ENCODE measurements around the gene ELAPOR1.

Gene ELAPOR1

DNA sequence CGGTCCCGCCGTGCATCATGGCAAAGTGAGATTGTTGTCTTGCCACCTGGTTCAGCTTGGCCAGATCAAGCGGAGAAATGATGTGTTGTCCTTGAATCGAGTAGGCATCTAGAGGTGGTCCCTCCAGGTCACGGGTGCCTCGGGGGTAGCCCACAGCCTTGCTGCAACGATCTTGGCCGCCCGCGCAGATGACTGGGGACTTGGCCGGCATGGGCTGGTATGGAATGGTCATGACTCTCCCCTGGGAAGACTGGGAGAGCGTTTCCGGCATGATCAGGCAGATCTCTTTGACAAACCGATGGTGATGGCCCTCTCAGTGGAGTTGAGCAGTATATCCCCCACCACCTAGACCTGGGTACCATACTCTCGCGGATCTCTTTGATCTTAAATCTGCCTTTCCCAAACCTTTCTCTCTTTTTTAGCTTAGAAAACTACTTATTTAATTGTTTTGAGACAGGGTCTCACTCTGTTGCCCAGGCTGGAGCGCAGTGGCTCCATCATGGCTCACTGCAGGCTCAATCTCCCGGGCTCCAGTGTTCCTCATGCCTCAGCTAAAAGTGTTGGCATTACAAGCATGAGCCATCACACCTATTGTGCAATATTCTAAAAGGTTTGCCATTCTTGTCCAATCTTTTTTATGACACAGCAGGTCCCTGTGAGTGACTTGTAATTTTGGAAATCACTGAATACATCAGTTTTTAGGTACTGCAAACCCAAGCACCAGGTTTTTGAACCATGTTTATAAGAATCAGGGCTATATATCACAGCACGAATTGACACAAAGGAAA is 9.4 kb upstream of the ELAPOR1 start:
- Histone ChIP-seq H3K36me3 (ENCODE audit: control insufficient read depth, low read depth, low read length) (peaks cover 3% of the 10 kb centered on the region), H3K4me3 (ENCODE audit: low read length) (no peak overlapping the region), H3K9me3 (ENCODE audit: control insufficient read depth, low read depth, low read length) (no peaks in the 10 kb centered on the region), H3K27me3 (ENCODE audit: control insufficient read depth, insufficient read depth, low read length) (no peaks in the 10 kb centered on the region), H3K4me1 (ENCODE audit: control insufficient read depth, low read depth, low read length) (peaks cover 4% of the 10 kb centered on the region), H3K9ac (ENCODE audit: low read length) (no peak overlapping the region), H3K27ac (ENCODE audit: low read length) (no peak overlapping the region)

DNA sequence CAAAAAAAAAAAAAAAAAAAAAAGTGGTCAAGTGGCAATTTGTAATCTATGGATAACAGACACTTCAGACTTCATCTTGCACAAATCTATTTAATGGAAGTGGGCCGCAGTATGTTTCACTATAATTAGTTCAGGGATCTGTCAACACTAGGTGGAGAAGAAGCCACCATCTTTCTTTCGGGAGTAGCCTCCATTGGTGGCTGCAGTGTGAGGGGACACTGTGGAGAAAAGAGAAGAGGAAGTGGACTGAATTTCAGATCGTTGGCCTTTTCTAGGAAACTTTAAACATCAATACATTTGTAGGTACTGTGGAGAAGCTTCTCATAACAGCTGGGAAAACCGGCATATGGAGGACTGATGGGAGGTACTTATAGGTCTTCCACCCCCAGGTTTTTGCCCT is 8.0 kb upstream of the ELAPOR1 start:
- Histone ChIP-seq H3K4me1 (ENCODE audit: control insufficient read depth, low read depth, low read length) (peaks cover 4% of the 10 kb centered on the region), H3K9ac (ENCODE audit: low read length) (no peak overlapping the region), H3K27ac (ENCODE audit: low read length) (no peak overlapping the region), H3K4me3 (ENCODE audit: low read length) (no peak overlapping the region), H3K9me3 (ENCODE audit: control insufficient read depth, low read depth, low read length) (no peaks in the 10 kb centered on the region), H3K27me3 (ENCODE audit: control insufficient read depth, insufficient read depth, low read length) (peaks cover 12% of the 10 kb centered on the region), H3K36me3 (ENCODE audit: control insufficient read depth, low read depth, low read length) (peaks cover 3% of the 10 kb centered on the region)

DNA sequence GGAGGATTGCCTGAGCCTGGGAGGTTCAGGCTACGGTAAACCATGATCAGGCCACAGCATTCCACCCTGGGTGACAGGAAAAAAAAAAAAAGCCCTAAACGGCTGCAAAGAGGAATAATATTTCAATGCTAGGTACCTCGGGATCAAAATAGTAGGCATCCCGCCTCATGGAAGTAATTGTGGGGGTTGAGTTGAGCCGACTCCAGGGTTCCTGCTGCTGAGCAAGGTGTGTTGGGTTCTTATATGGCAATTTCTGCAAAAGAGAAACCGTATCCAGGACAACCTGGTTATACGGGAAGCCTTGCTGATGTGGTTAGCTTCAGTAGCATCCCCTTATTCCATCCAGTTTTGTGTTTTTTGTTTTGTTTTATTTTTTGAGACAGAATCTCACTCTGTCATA is 6.1 kb upstream of the ELAPOR1 start:
- H3K27me3 ChIP-seq (ENCODE audit: control insufficient read depth, insufficient read depth, low read length): peaks cover 29% of the 10 kb centered on the region
- H3K36me3 ChIP-seq (ENCODE audit: control insufficient read depth, low read depth, low read length): no peaks in the 10 kb centered on the region
- H3K27ac ChIP-seq (ENCODE audit: low read length): no peak overlapping the region
- H3K4me1 ChIP-seq (ENCODE audit: control insufficient read depth, low read depth, low read length): no peaks in the 10 kb centered on the region
- H3K4me3 ChIP-seq (ENCODE audit: low read length): no peak overlapping the region
- no peaks in the 10 kb centered on the region for H3K9me3 ChIP-seq (ENCODE audit: control insufficient read depth, low read depth, low read length)
- H3K9ac ChIP-seq (ENCODE audit: low read length): no peak overlapping the region

DNA sequence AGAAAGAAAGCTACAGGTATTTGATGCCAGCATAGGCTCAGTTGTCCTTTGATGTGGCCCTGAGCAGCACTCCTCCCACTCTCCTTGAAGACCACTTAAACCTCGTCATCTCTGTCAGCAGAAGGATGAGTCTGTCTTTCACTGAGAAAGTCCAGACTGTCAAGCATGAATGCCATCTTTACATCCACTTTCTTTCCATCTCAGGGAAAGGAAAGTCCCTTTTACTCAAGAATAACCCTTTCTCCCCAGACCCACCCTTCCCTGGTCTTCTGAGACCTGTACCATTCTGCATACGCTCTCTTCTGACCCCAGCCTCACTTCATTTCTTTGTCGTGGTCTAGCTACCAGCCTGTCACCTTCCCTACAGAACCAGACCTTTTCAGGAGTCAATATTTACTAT is 4.0 kb upstream of the ELAPOR1 start:
- H3K9ac ChIP-seq (ENCODE audit: low read length): no peak overlapping the region
- H3K4me3 ChIP-seq (ENCODE audit: low read length): no peak overlapping the region
- H3K36me3 ChIP-seq (ENCODE audit: control insufficient read depth, low read depth, low read length): no peaks in the 10 kb centered on the region
- peaks cover 4% of the 10 kb centered on the region for H3K4me1 ChIP-seq (ENCODE audit: control insufficient read depth, low read depth, low read length)
- H3K27me3 ChIP-seq (ENCODE audit: control insufficient read depth, insufficient read depth, low read length): peaks cover 50% of the 10 kb centered on the region
- H3K27ac ChIP-seq (ENCODE audit: low read length): no peak overlapping the region
- no peaks in the 10 kb centered on the region for H3K9me3 ChIP-seq (ENCODE audit: control insufficient read depth, low read depth, low read length)

DNA sequence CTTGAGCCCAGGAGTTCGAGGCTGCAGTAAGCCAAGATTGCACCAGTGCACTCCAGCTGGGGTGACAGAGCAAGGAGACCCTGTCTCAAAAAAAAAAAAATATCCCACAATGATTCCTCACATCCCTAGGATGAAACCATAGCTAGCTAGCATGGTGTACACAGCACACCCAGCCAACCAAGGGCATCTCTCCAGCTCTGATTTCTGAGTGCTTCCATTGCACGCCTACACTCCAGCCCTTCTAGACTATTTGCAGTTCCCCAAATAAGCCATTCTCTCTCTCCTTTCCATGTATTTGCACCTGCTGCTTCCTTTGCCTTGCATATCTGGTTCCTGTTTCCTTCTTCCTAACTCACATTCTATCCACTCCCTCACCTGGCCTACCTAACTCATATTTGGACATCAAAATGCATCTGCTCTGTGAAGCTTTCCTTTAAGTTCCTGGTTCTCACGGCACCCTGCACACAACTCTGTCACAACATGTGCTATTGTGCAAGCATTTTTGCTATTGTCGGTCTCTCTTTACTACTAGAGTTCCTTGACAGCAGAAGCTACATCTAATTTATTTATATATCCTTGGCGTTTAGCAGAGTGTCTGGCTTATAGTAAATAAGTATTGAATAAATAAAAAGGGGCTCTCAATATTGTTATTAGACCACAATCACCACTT is 2.4 kb upstream of the ELAPOR1 start:
- Histone ChIP-seq H3K9me3 (ENCODE audit: control insufficient read depth, low read depth, low read length) (no peaks in the 10 kb centered on the region), H3K27me3 (ENCODE audit: control insufficient read depth, insufficient read depth, low read length) (peaks cover 65% of the 10 kb centered on the region), H3K4me3 (ENCODE audit: low read length) (no peak overlapping the region), H3K4me1 (ENCODE audit: control insufficient read depth, low read depth, low read length) (peaks cover 4% of the 10 kb centered on the region), H3K27ac (ENCODE audit: low read length) (no peak overlapping the region), H3K36me3 (ENCODE audit: control insufficient read depth, low read depth, low read length) (no peaks in the 10 kb centered on the region), H3K9ac (ENCODE audit: low read length) (no peak overlapping the region)

DNA sequence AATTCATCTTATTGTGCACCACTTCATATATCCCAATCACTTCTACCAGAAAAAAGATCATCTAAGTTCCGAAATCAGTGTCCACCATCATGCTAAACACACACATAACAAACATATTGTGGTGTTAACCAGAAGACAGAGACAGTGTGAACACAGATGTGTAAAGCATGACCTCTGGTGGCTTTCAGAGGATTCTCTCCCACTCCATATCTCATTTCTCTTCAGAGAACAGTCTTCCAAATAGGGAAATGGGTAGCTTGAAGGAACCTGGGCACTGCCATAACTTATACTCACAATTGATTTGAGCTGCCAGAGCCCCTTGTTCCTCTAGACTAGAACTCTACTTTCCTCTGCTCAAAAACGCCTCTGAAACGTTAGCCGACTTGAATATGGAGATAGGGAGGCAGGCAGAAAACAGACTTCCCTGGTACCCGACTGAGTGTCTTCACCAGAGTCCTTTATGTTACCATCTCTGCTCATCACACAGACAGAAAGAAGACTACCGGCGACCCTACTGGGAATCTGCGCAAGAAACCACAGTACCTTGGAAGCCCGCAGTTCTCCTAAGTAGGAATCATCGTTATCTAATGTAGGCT is 1.8 kb upstream of the ELAPOR1 start:
- H3K27ac ChIP-seq (ENCODE audit: low read length): peak overlapping the region; percentile 69

DNA sequence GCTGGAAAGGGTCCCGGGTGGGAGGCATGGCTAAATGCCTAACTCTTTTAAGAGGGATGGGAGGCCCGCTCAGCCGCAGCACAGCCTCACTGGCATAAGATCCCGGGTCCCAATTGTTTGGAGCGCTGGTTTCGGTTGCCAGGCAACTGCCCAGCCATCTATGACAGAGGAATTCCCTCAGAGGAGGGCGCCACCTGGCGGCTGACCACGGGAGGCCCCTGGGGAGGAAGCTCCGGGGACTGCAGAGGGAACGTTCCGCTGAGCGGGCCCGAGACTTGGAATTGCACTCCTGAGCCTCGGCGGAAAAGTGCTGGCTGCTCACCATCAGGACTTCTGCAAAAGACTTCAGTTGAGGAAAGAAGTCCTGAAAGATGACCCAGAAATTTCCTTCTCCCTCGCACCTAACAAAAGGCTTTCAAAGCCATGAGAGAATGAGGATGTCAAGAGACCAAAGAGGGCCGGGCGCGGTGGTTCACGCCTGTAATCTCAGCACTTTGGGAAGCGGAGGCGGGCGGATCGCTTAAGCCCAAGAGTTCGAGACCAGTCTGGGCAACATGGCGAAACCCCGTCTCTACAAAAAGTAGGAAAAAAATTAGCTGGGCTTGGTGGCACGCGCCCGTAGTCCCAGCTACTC is 1.1 kb upstream of the ELAPOR1 start:
- Histone ChIP-seq H3K9ac (ENCODE audit: low read length) (peak overlapping the region; percentile 64), H3K36me3 (ENCODE audit: control insufficient read depth, low read depth, low read length) (no peaks in the 10 kb centered on the region), H3K4me1 (ENCODE audit: control insufficient read depth, low read depth, low read length) (peaks cover 4% of the 10 kb centered on the region), H3K4me3 (ENCODE audit: low read length) (peak overlapping the region; percentile 70), H3K27me3 (ENCODE audit: control insufficient read depth, insufficient read depth, low read length) (peaks cover 65% of the 10 kb centered on the region), H3K9me3 (ENCODE audit: control insufficient read depth, low read depth, low read length) (no peaks in the 10 kb centered on the region), H3K27ac (ENCODE audit: low read length) (peak overlapping the region; percentile 69)

More for the DNA sequence above, 1.8 kb upstream of the ELAPOR1 start:
- H3K36me3 ChIP-seq (ENCODE audit: control insufficient read depth, low read depth, low read length): no peaks in the 10 kb centered on the region
- H3K4me3 ChIP-seq (ENCODE audit: low read length): peak overlapping the region; percentile 34
- H3K4me1 ChIP-seq (ENCODE audit: control insufficient read depth, low read depth, low read length): peaks cover 4% of the 10 kb centered on the region
- H3K9me3 ChIP-seq (ENCODE audit: control insufficient read depth, low read depth, low read length): no peaks in the 10 kb centered on the region
- peak overlapping the region; percentile 64 for H3K9ac ChIP-seq (ENCODE audit: low read length)
- H3K27me3 ChIP-seq (ENCODE audit: control insufficient read depth, insufficient read depth, low read length): peaks cover 65% of the 10 kb centered on the region

DNA sequence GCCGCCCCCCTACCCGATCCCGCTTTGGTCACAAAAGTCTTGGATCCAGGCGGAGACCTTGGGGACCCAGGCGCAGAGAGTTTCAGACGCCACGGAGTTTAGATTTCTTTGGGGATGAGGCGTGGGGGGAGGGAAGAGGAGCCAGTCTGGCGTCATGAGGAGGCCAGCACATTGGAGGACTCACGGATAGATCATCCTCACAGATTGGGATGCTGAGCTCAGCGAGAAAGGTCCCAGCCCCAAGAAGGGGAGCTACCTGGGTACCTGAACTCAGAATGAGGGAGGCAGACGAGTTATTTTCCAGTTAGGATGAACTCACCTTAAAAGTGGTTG is 393 bp downstream of the ELAPOR1 start:
- Histone ChIP-seq H3K9ac (ENCODE audit: low read length) (no peak overlapping the region), H3K27ac (ENCODE audit: low read length) (no peak overlapping the region), H3K9me3 (ENCODE audit: control insufficient read depth, low read depth, low read length) (no peaks in the 10 kb centered on the region), H3K27me3 (ENCODE audit: control insufficient read depth, insufficient read depth, low read length) (peaks cover 65% of the 10 kb centered on the region), H3K4me3 (ENCODE audit: low read length) (peak overlapping the region; percentile 70), H3K4me1 (ENCODE audit: control insufficient read depth, low read depth, low read length) (peaks cover 4% of the 10 kb centered on the region), H3K36me3 (ENCODE audit: control insufficient read depth, low read depth, low read length) (no peaks in the 10 kb centered on the region)

DNA sequence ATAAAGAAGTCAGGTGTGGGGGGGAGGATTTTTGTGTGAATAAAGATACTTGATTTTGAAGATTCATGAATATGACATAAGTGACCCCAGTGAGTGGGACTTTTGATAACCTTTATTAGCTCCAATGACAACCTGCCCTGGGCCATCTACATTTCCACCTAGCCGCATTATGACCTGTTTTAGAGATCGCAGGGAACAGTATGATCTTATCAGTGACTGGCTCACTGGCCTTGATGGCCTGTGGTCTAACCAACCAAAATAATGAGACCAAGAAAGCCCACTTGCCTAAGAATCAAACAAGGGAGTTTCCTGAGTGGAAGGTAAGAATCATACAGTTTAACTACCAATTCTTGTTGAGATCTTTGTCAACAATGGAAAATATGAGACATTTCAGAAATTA is 1.8 kb downstream of the ELAPOR1 start:
- no peak overlapping the region for H3K4me3 ChIP-seq (ENCODE audit: low read length)
- peaks cover 4% of the 10 kb centered on the region for H3K4me1 ChIP-seq (ENCODE audit: control insufficient read depth, low read depth, low read length)
- H3K27ac ChIP-seq (ENCODE audit: low read length): no peak overlapping the region
- H3K27me3 ChIP-seq (ENCODE audit: control insufficient read depth, insufficient read depth, low read length): peaks cover 55% of the 10 kb centered on the region
- no peak overlapping the region for H3K9ac ChIP-seq (ENCODE audit: low read length)
- no peaks in the 10 kb centered on the region for H3K9me3 ChIP-seq (ENCODE audit: control insufficient read depth, low read depth, low read length)
- H3K36me3 ChIP-seq (ENCODE audit: control insufficient read depth, low read depth, low read length): no peaks in the 10 kb centered on the region

DNA sequence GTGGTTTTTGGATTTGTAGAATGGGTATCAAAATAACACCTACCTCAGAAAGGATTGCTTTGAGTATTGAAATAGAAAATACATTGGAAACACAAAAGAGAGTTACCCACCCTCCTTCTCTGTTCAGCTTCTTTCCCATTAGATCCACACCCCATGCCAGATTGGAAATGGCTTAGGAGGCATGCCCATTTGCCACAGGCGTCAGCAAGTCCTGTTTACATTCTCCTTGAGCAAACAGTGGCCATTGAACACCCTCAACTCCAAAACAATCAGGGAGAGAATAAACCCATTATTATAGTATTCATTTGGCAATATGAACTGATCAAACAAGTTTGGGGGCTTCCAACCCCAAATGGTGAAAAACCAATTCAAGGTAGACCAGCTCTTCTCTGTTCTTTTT is 2.4 kb downstream of the ELAPOR1 start:
- Histone ChIP-seq H3K27me3 (ENCODE audit: control insufficient read depth, insufficient read depth, low read length) (peaks cover 51% of the 10 kb centered on the region), H3K9me3 (ENCODE audit: control insufficient read depth, low read depth, low read length) (no peaks in the 10 kb centered on the region), H3K4me3 (ENCODE audit: low read length) (no peak overlapping the region), H3K36me3 (ENCODE audit: control insufficient read depth, low read depth, low read length) (no peaks in the 10 kb centered on the region), H3K27ac (ENCODE audit: low read length) (no peak overlapping the region), H3K9ac (ENCODE audit: low read length) (no peak overlapping the region), H3K4me1 (ENCODE audit: control insufficient read depth, low read depth, low read length) (peaks cover 4% of the 10 kb centered on the region)

DNA sequence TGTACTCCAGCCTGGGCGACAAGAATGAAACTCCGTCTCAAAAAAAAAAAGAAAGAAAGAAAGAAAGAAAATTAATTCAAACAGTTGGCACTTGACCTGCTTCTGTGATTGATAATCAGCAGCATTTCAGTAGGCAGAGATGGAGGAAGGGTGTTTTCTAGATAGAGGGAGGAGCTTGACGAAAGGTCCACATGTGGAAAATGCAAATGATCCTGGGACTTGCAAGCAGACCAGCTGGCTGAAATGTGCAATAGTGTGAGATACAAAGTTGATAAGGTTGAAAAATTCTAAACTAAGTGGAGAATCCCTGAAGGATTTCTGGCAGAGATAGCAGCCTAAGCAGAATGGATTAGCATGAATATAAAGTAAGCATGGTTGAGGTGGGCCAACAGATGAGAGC is 4.2 kb downstream of the ELAPOR1 start:
- Histone ChIP-seq H3K4me1 (ENCODE audit: control insufficient read depth, low read depth, low read length) (peaks cover 4% of the 10 kb centered on the region), H3K36me3 (ENCODE audit: control insufficient read depth, low read depth, low read length) (no peaks in the 10 kb centered on the region), H3K27ac (ENCODE audit: low read length) (no peak overlapping the region), H3K9ac (ENCODE audit: low read length) (no peak overlapping the region), H3K9me3 (ENCODE audit: control insufficient read depth, low read depth, low read length) (no peaks in the 10 kb centered on the region), H3K4me3 (ENCODE audit: low read length) (no peak overlapping the region), H3K27me3 (ENCODE audit: control insufficient read depth, insufficient read depth, low read length) (peaks cover 33% of the 10 kb centered on the region)

Measured in iPS-18a (cell line).